ENCODE data around the gene DUSP7. TPM values are rescaled to one million over a fixed set of nuclear protein-coding genes. Genes with fewer than 3 reads are reported as not detected.

DUSP7 gene
- total RNA-seq, 1 experiment from 2014 or later: 12.6 TPM

- in situ Hi-C loops (cut with HindIII; ENCODE audit: low pct_unique_long_range_greater_than_20kb, low sequenced_read_pairs): no loop called here
- DNase-seq (ENCODE audit: low read depth, low spot score): peak; percentile 26
These were observed 32.3 kb downstream of the DUSP7 start for GRCh38 chr3:52023860-52024764.

- DNase-seq (ENCODE audit: low read depth, low spot score): no peak
- in situ Hi-C loops (cut with HindIII; ENCODE audit: low pct_unique_long_range_greater_than_20kb, low sequenced_read_pairs): no loop called here
These were observed 33.1 kb downstream of the DUSP7 start for GRCh38 chr3:52023101-52023770.

GRCh38 chr3:52022323-52023100 lies 33.9 kb downstream of the DUSP7 start:
- DNase-seq (ENCODE audit: low read depth, low spot score): no peak
- in situ Hi-C loops (cut with HindIII; ENCODE audit: low pct_unique_long_range_greater_than_20kb, low sequenced_read_pairs): no loop called here

GRCh38 chr3:52021489-52022268 lies 34.7 kb downstream of the DUSP7 start:
- in situ Hi-C loops (cut with HindIII; ENCODE audit: low pct_unique_long_range_greater_than_20kb, low sequenced_read_pairs): no loop called here
- no peak for DNase-seq (ENCODE audit: low read depth, low spot score)

- in situ Hi-C loops (cut with HindIII; ENCODE audit: low pct_unique_long_range_greater_than_20kb, low sequenced_read_pairs): no loop called here
These were observed 35.6 kb downstream of the DUSP7 start for GRCh38 chr3:52020796-52021195.

GRCh38 chr3:52019352-52020080 lies 36.9 kb downstream of the DUSP7 start:
- in situ Hi-C loops (cut with HindIII; ENCODE audit: low pct_unique_long_range_greater_than_20kb, low sequenced_read_pairs): no loop called here
- no peak for DNase-seq (ENCODE audit: low read depth, low spot score)

More at GRCh38 chr3:52020796-52021195, 35.6 kb downstream of the DUSP7 start:
- DNase-seq (ENCODE audit: low read depth, low spot score): no peak

- in situ Hi-C loops (cut with HindIII; ENCODE audit: low pct_unique_long_range_greater_than_20kb, low sequenced_read_pairs): no loop called here
- no peak for DNase-seq (ENCODE audit: low read depth, low spot score)
These were observed 37.9 kb downstream of the DUSP7 start for GRCh38 chr3:52018319-52019000.

GRCh38 chr3:52017586-52017985 lies 38.8 kb downstream of the DUSP7 start:
- no peak for DNase-seq (ENCODE audit: low read depth, low spot score)
- in situ Hi-C loops (cut with HindIII; ENCODE audit: low pct_unique_long_range_greater_than_20kb, low sequenced_read_pairs): no loop called here

- in situ Hi-C loops (cut with HindIII; ENCODE audit: low pct_unique_long_range_greater_than_20kb, low sequenced_read_pairs): no loop called here
- DNase-seq (ENCODE audit: low read depth, low spot score): no peak
These were observed 40.7 kb downstream of the DUSP7 start for GRCh38 chr3:52015438-52016228.

GRCh38 chr3:52014613-52015012 lies 41.8 kb downstream of the DUSP7 start:
- DNase-seq (ENCODE audit: low read depth, low spot score): peak; percentile 57
- in situ Hi-C loops (cut with HindIII; ENCODE audit: low pct_unique_long_range_greater_than_20kb, low sequenced_read_pairs): no loop called here

GRCh38 chr3:52013802-52014598 lies 42.4 kb downstream of the DUSP7 start:
- in situ Hi-C loops (cut with HindIII; ENCODE audit: low pct_unique_long_range_greater_than_20kb, low sequenced_read_pairs): no loop called here
- DNase-seq (ENCODE audit: low read depth, low spot score): no peak

GRCh38 chr3:52012699-52013098 lies 43.7 kb downstream of the DUSP7 start:
- DNase-seq (ENCODE audit: low read depth, low spot score): no peak
- in situ Hi-C loops (cut with HindIII; ENCODE audit: low pct_unique_long_range_greater_than_20kb, low sequenced_read_pairs): no loop called here

- no peak for DNase-seq (ENCODE audit: low read depth, low spot score)
- in situ Hi-C loops (cut with HindIII; ENCODE audit: low pct_unique_long_range_greater_than_20kb, low sequenced_read_pairs): no loop called here
These were observed 45.9 kb downstream of the DUSP7 start for GRCh38 chr3:52010431-52010830.

- in situ Hi-C loops (cut with HindIII; ENCODE audit: low pct_unique_long_range_greater_than_20kb, low sequenced_read_pairs): no loop called here
- DNase-seq (ENCODE audit: low read depth, low spot score): no peak
These were observed 49.1 kb downstream of the DUSP7 start for GRCh38 chr3:52007291-52007690.

- in situ Hi-C loops (cut with HindIII; ENCODE audit: low pct_unique_long_range_greater_than_20kb, low sequenced_read_pairs): no loop called here
- no peak for DNase-seq (ENCODE audit: low read depth, low spot score)
These were observed 49.6 kb downstream of the DUSP7 start for GRCh38 chr3:52006820-52007133.

Data from SK-MEL-5 (cell line).